H1 (cell line): ENCODE data around the gene CAPN1. TPM values are rescaled to one million over a fixed set of nuclear protein-coding genes. Genes with fewer than 3 reads are reported as not detected.
A peak's percentile ranks its signal among the peaks of the same experiment; 100 is the strongest.

ENCODE experiments used
- CTCF ChIA-PET: fragments of 300-600 bp; sonication (Branson Sonifier 250); formaldehyde crosslinking; loops from one replicate; lab custom pipeline; 2021; ENCODE audit not compliant: partially characterized antibody; lab: Charles Lee
- POLR2A ChIA-PET: fragments of 300-600 bp; sonication (Branson Sonifier 250); formaldehyde crosslinking; loops from one replicate; lab custom pipeline; 2021; ENCODE audit warnings: inconsistent platforms; ENCODE audit not compliant: partially characterized antibody; lab: Charles Lee
- DNase-seq, 2 experiments: peaks; one replicate each; pipeline versions ENCODE4 v3.0.0 to v3.0.0-alpha.2; 2010 to 2022; ENCODE audit warnings: low spot score in 2 of 2, low read depth in 1 of 2, mixed read lengths in 1 of 2
- FAIRE-seq: peaks from 2 replicates; lab custom pipeline; 2011; peaks lifted over from hg19 to GRCh38; lab: Jason Lieb, UNC
- H2AFZ ChIP-seq: 2 replicates; pipeline ENCODE4 v1.8.1; 2012; ENCODE audit warnings: low read length, inconsistent platforms
- H2AK5ac ChIP-seq: 2 replicates; pipeline ENCODE4 v1.6.1; 2013; ENCODE audit warnings: low read depth, low read length
- H2BK120ac ChIP-seq: replicated peaks from 2 replicates; pipeline ENCODE3; 2013; ENCODE audit warnings: low read depth, low read length, inconsistent platforms
- H2BK12ac ChIP-seq: 2 replicates; pipeline ENCODE4 v1.6.1; 2013; ENCODE audit warnings: low read depth, low read length
- H2BK15ac ChIP-seq: 2 replicates; pipeline ENCODE4 v1.6.1; 2013; ENCODE audit warnings: low read length
- H2BK20ac ChIP-seq: 2 replicates; pipeline ENCODE4 v1.6.1; 2013; ENCODE audit warnings: low read length
- H2BK5ac ChIP-seq: 2 replicates; pipeline ENCODE4 v1.6.1; 2013; ENCODE audit warnings: low read depth, low read length
- H3K14ac ChIP-seq: 2 replicates; pipeline ENCODE4 v1.6.1; 2013; ENCODE audit warnings: inconsistent platforms; ENCODE audit not compliant: insufficient read length
- H3K18ac ChIP-seq: 2 replicates; pipeline ENCODE4 v1.6.1; 2013; ENCODE audit warnings: low read length; ENCODE audit errors: extremely low read depth
- H3K23ac ChIP-seq: 2 replicates; pipeline ENCODE4 v1.6.1; 2013; ENCODE audit warnings: inconsistent platforms; ENCODE audit not compliant: insufficient read length
- H3K23me2 ChIP-seq: 2 replicates; pipeline ENCODE4 v1.6.1; 2013; ENCODE audit warnings: low read depth, low read length
- H3K27ac ChIP-seq: 2 replicates; pipeline ENCODE4 v1.6.1; 2011; ENCODE audit warnings: low read depth, low read length, inconsistent platforms
- H3K27me3 ChIP-seq, 4 experiments: replicated peaks in 1 of 4; 1 replicate in 1 of 4; 2 replicates in 3 of 4; pipeline versions ENCODE4 v1.6.1 to v1.8.1; 2011 to 2013; ENCODE audit warnings: low read length in 3 of 4, mild to moderate bottlenecking in 3 of 4, inconsistent platforms in 2 of 4, mixed read lengths in 2 of 4, moderate library complexity in 1 of 4; ENCODE audit not compliant: control insufficient read depth in 3 of 4, insufficient read depth in 3 of 4; ENCODE audit errors: extremely low read depth in 1 of 4
- H3K36me3 ChIP-seq, 4 experiments: 2 replicates each; pipeline versions ENCODE4 v1.6.1 to v1.8.1; 2011 to 2013; ENCODE audit warnings: mild to moderate bottlenecking in 4 of 4, low read length in 3 of 4, moderate library complexity in 2 of 4, control low read depth in 1 of 4, inconsistent platforms in 1 of 4; ENCODE audit not compliant: insufficient read depth in 4 of 4, control insufficient read depth in 2 of 4
- H3K4ac ChIP-seq: replicated peaks from 2 replicates; pipeline ENCODE3; 2013; ENCODE audit warnings: low read length, low read depth, mixed read lengths, inconsistent platforms; ENCODE audit not compliant: insufficient read length
- H3K4me1 ChIP-seq, 4 experiments: replicated peaks in 1 of 4; 1 replicate in 1 of 4; 2 replicates in 3 of 4; pipeline versions ENCODE4 v1.6.1 to v1.8.1; 2011 to 2013; ENCODE audit warnings: low read length in 3 of 4, inconsistent platforms in 2 of 4, mixed read lengths in 1 of 4; ENCODE audit not compliant: insufficient read depth in 4 of 4, control insufficient read depth in 3 of 4
- H3K4me2 ChIP-seq, 2 experiments: 2 replicates each; pipeline versions ENCODE4 v1.6.1 to v1.8.1; 2011 to 2013; ENCODE audit warnings: low read depth in 2 of 2, low read length in 2 of 2, control low read depth in 1 of 2, inconsistent platforms in 1 of 2, mild to moderate bottlenecking in 1 of 2; ENCODE audit not compliant: insufficient read depth in 1 of 2
- H3K4me3 ChIP-seq, 4 experiments: fragments of 200-600, 300-600 bp in 1 of 4; sonication (generic), shearing (Covaris generic), sonication (Bioruptor Twin) in 1 of 4; 2 replicates each; pipeline versions ENCODE4 v1.5.1 to v1.8.1; 2011 to 2016; ENCODE audit warnings: low read length in 4 of 4, low read depth in 3 of 4, control low read depth in 2 of 4, inconsistent platforms in 2 of 4, mild to moderate bottlenecking in 2 of 4, mixed read lengths in 1 of 4, moderate library complexity in 1 of 4; ENCODE audit not compliant: insufficient read depth in 2 of 4; ENCODE audit errors: extremely low read depth in 1 of 4
- H3K56ac ChIP-seq: replicated peaks from 2 replicates; pipeline ENCODE3; 2013; ENCODE audit warnings: low read depth, mild to moderate bottlenecking, mixed read lengths, low read length, inconsistent platforms; ENCODE audit not compliant: insufficient read length
- H3K79me1 ChIP-seq: 2 replicates; pipeline ENCODE4 v1.6.1; 2013; ENCODE audit warnings: low read depth, low read length, control low read depth
- H3K79me2 ChIP-seq, 2 experiments: 2 replicates each; pipeline versions ENCODE4 v1.6.1 to v1.8.1; 2012 to 2013; ENCODE audit warnings: low read length in 2 of 2, mild to moderate bottlenecking in 2 of 2, inconsistent platforms in 1 of 2; ENCODE audit not compliant: insufficient read depth in 2 of 2, control insufficient read depth in 1 of 2
- H3K9ac ChIP-seq, 4 experiments: replicated peaks in 1 of 4; 1 replicate in 1 of 4; 2 replicates in 3 of 4; pipeline versions ENCODE4 v1.6.1 to v1.8.1; 2011 to 2013; ENCODE audit warnings: low read depth in 3 of 4, low read length in 3 of 4, control low read depth in 2 of 4, mild to moderate bottlenecking in 2 of 4, moderate library complexity in 2 of 4, inconsistent platforms in 1 of 4; ENCODE audit errors: extremely low read depth in 1 of 4
- H3K9me3 ChIP-seq, 2 experiments: 2 replicates each; pipeline versions ENCODE4 v1.6.1 to v1.8.1; 2012 to 2013; ENCODE audit warnings: mild to moderate bottlenecking in 2 of 2, moderate library complexity in 2 of 2, control low read depth in 1 of 2, inconsistent platforms in 1 of 2, low read depth in 1 of 2, low read length in 1 of 2, mixed read lengths in 1 of 2; ENCODE audit not compliant: insufficient read depth in 2 of 2
- H4K20me1 ChIP-seq, 2 experiments: replicated peaks in 1 of 2; 2 replicates each; pipeline versions ENCODE3 to v1.8.1; 2011 to 2013; ENCODE audit warnings: inconsistent platforms in 2 of 2, low read length in 2 of 2, mild to moderate bottlenecking in 1 of 2; ENCODE audit not compliant: insufficient read depth in 2 of 2, control insufficient read depth in 1 of 2
- H4K5ac ChIP-seq: 2 replicates; pipeline ENCODE4 v1.6.1; 2013; ENCODE audit warnings: low read length, low read depth, mixed read lengths, inconsistent platforms; ENCODE audit not compliant: insufficient read length
- H4K8ac ChIP-seq: 2 replicates; pipeline ENCODE4 v1.8.0; 2013; ENCODE audit warnings: mild to moderate bottlenecking, moderate library complexity, low read length, inconsistent platforms; ENCODE audit not compliant: insufficient read depth; ENCODE audit errors: extremely low read depth
- H4K91ac ChIP-seq: replicated peaks from 2 replicates; pipeline ENCODE3; 2013; ENCODE audit warnings: low read length, mixed read lengths, inconsistent platforms; ENCODE audit not compliant: insufficient read length
- ASH2L ChIP-seq: fragments of 200-600, 300-600 bp; sonication (generic); IDR thresholded peaks from one replicate; pipeline ENCODE4 v1.7.1; 2017; ENCODE audit warnings: low read length
- BACH1 ChIP-seq: IDR thresholded peaks from 2 replicates; pipeline ENCODE4 v1.6.1; 2012; ENCODE audit warnings: low read length, improper control_type of control experiment
- BCL11A ChIP-seq, 2 experiments: IDR thresholded peaks; one replicate each; pipeline ENCODE4 v1.6.1; 2011; ENCODE audit warnings: low read depth in 2 of 2, low read length in 2 of 2, mild to moderate bottlenecking in 2 of 2
- CBX8 ChIP-seq: fragments of 300-800, 300-1000 bp; sonication (generic); IDR thresholded peaks from 2 replicates; pipeline ENCODE4 v1.7.1; 2016; ENCODE audit warnings: low read depth, low read length, borderline replicate concordance
- JUN ChIP-seq: IDR thresholded peaks from 2 replicates; pipeline ENCODE4 v1.6.1; 2011; ENCODE audit warnings: low read depth, mild to moderate bottlenecking, improper control_type of control experiment, low read length
- NANOG ChIP-seq: IDR thresholded peaks from 2 replicates; pipeline ENCODE4 v1.6.1; 2011; ENCODE audit warnings: low read length, low read depth, mild to moderate bottlenecking, inconsistent platforms; ENCODE audit not compliant: insufficient read depth, poor library complexity, severe bottlenecking
- PHF8 ChIP-seq: fragments of 200-600 bp; sonication (generic); conservative IDR thresholded peaks from 2 replicates; pipeline ENCODE4 v1.7.1; 2012; ENCODE audit warnings: low read depth, mild to moderate bottlenecking, inconsistent platforms, low read length, moderate library complexity
- ZNF274 ChIP-seq: IDR thresholded peaks from 2 replicates; pipeline ENCODE4 v1.7.0; 2012; ENCODE audit warnings: low read length, borderline replicate concordance; ENCODE audit errors: extremely low read depth
- WGBS, 2 experiments: shearing (Covaris generic) in 1 of 2; methylation state at CpG; one replicate each; pipeline versions ENCODE4 v1.1.6 to v1.1.7; 2013 to 2015; ENCODE audit warnings: low lambda C conversion rate in 2 of 2, mixed read lengths in 2 of 2, inconsistent platforms in 1 of 2, low coverage in 1 of 2, missing lambda C conversion rate in 1 of 2; ENCODE audit not compliant: insufficient replicate concordance in 2 of 2, insufficient coverage in 1 of 2, insufficient read length in 1 of 2; ENCODE audit errors: extremely low coverage in 1 of 2, missing lambda C conversion rate in 1 of 2; 5-methylcytosine and 5-hydroxymethylcytosine counted together
- polyA plus RNA-seq, 7 experiments: library from polyadenylated mRNA; depleted of rRNA in 3 of 7; stranded (reverse) in 5 of 7; unstranded in 2 of 7; fragments of >200 nt in 5 of 7; fragments of 200-250 nt in 2 of 7; gene quantifications; 1 replicate in 5 of 7; 2 replicates in 1 of 7; 4 replicates in 1 of 7; pipeline versions ENCODE4 v1.2.1 to v1.2.3, GENCODE V29; 2011 to 2013; ENCODE audit warnings: missing spikeins in 2 of 7, mixed read lengths in 2 of 7
- total RNA-seq: library from RNA; stranded (reverse); fragmentation: NEBNext Ultra II Directional; extraction: Animal tissue kit (Norgen Biotek cat#: 25700); gene quantifications from 2 replicates; pipeline ENCODE4 v1.2.1, GENCODE V29; 2021
- TF ChIP-seq, protein P1 (sequence below): IDR thresholded peaks from 2 replicates; pipeline ENCODE4 v1.6.1; 2012; ENCODE audit warnings: low read length, inconsistent platforms

Gene CAPN1
- total and polyA plus RNA-seq, 2 of the 8 experiments (the other 6 are each of a cell fraction or from before 2014, with no cell fraction given) = 194 to 233 TPM

DNA sequence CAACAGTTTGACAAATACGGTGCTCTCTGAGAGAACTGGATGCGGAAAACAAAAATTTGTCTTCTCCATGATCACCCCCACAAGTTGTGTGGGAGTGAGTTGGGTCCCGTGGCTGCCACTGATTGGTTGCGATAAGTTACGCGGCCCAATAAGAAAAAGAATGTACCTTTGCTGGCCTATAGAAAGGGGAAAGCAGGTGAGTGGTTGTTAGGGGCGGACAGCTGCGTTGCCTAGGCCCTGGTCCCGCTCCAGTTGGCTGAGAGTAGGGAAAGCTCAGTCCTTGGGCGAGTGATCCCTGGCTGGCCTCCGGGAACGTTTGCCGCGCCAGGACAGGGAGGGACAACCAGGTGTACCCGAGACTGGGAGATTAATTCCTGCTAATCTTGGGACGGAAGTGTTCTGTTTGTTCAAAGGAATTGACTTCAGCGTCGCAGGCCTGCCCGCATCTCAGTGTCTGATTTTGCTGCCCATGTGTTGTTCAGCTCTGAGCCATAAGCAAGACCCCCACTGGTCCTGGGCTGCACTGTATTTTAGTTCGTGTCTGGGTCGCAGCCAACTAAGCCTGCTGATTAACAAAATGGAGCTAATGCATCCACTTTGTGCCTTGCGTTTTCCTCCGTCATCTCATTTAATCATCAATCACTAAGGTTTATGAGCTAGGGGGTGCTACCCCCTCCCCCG, 46.6 kb upstream of the CAPN1 start:
- 7% methylated on average over 24 of the region's 24 CpGs; no CpG with 5 or more reads in 1 of the 2 experiments for WGBS, 2 experiments
- Histone ChIP-seq H3K4me2 (peak overlapping the region; percentile 77 to 91), H4K91ac (peak overlapping the region; percentile 77), H3K27me3 (no peaks in the 10 kb centered on the region), H2AK5ac (no peak overlapping the region), H2BK20ac (no peak overlapping the region), H3K4me1 (peaks cover 0 to 13% (median 7%) of the 10 kb centered on the region in 4 experiments; a peak in 6 of 7 replicates), H3K79me1 (peaks cover 3% of the 10 kb centered on the region; the same call in 1 of the 2 replicates), H2BK120ac (no peak overlapping the region), H3K4me3 (peak overlapping the region; percentile 84 to 94 (median 88)), H2BK15ac (no peak overlapping the region), H3K9ac (peak overlapping the region in 3 of 4 experiments; percentile 97 to 99 (median 98); a peak in 6 of 7 replicates), H4K5ac (peak overlapping the region; percentile 63), H2AFZ (peak overlapping the region; percentile 76), H3K27ac (peak overlapping the region; percentile 99), H3K23ac (no peak overlapping the region), H3K14ac (no peak overlapping the region), H3K36me3 (peaks cover 7 to 20% (median 17%) of the 10 kb centered on the region in 4 experiments; a peak in 6 of 8 replicates), H2BK12ac (peak overlapping the region; percentile 100; the same call in 1 of the 2 replicates), H3K23me2 (peaks cover 14% of the 10 kb centered on the region), H3K4ac (peak overlapping the region; percentile 63), H3K18ac (peak overlapping the region; percentile 84), H4K20me1 (peaks cover 0 to 9% of the 10 kb centered on the region in 2 experiments), H3K56ac (peak overlapping the region; percentile 85), H3K79me2 (peaks cover 0 to 15% of the 10 kb centered on the region in 2 experiments; a peak in 1 of 4 replicates), H4K8ac (peak overlapping the region; percentile 98; the same call in 1 of the 2 replicates), H3K9me3 (no peaks in the 10 kb centered on the region; a peak in 1 of 4 replicates), H2BK5ac (peak overlapping the region; percentile 100)
- ChIA-PET CTCF (interaction anchor here (0.8 to 3.0 kb wide), 13 partner anchors 10 to 266 kb away, joined by 3 to 14 read pairs (median 4); partner anchors contain the start of genes CAPN1, MRPL49, SPDYC and TM7SF2), POLR2A (interaction anchor here (0.6 to 15.8 kb wide), 23 partner anchors 8 to 258 kb away, joined by 3 to 305 read pairs (median 4); partner anchors contain the start of genes CAPN1, CDC42EP2, FAU and MRPL49)
- DNase-seq = peak; percentile 75 to 88
- peak; percentile 89 for FAIRE-seq
- TF ChIP-seq ZNF274 = no peak
- TF ChIP-seq, protein P1, sequence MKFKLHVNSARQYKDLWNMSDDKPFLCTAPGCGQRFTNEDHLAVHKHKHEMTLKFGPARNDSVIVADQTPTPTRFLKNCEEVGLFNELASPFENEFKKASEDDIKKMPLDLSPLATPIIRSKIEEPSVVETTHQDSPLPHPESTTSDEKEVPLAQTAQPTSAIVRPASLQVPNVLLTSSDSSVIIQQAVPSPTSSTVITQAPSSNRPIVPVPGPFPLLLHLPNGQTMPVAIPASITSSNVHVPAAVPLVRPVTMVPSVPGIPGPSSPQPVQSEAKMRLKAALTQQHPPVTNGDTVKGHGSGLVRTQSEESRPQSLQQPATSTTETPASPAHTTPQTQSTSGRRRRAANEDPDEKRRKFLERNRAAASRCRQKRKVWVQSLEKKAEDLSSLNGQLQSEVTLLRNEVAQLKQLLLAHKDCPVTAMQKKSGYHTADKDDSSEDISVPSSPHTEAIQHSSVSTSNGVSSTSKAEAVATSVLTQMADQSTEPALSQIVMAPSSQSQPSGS = no peak
- no peak for TF ChIP-seq BCL11A (IDR thresholded peaks at IDR 0.05; ENCODE audit: low read depth in 2 of 2, low read length in 2 of 2)
- TF ChIP-seq PHF8 = no peak; the same call in 1 of the 2 replicates
- no peak for TF ChIP-seq ASH2L
- TF ChIP-seq NANOG = no peak
- TF ChIP-seq CBX8 = no peak
- no peak for TF ChIP-seq BACH1
- no peak for TF ChIP-seq JUN
